DND-41 (cell line): ENCODE measurements around the gene P2RY11.

Experiments used
- ATAC-seq: fragments of 200-7000 bp; cut with Tn5 transposase; 3 replicates; pipeline ENCODE4 v1.9.1; 2021; ENCODE audit warnings: low read depth; ENCODE audit not compliant: insufficient read depth
- DNase-seq: peaks from one replicate; pipeline ENCODE4 v3.0.0-alpha.2; 2020
- H2AFZ ChIP-seq: 2 replicates; pipeline ENCODE4 v1.6.0; 2012; ENCODE audit warnings: low read depth, low read length
- H3K27ac ChIP-seq: 2 replicates; pipeline ENCODE4 v1.5.1; 2012; ENCODE audit warnings: low read length, inconsistent platforms
- H3K27me3 ChIP-seq: fragments of 200-600 bp; sonication (generic); 2 replicates; pipeline ENCODE4 v1.6.0; 2012; ENCODE audit warnings: low read length, mild to moderate bottlenecking, inconsistent platforms; ENCODE audit not compliant: insufficient read depth, poor library complexity
- H3K36me3 ChIP-seq: 2 replicates; pipeline ENCODE4 v1.5.1; 2012; ENCODE audit warnings: low read length, inconsistent platforms; ENCODE audit not compliant: insufficient read depth
- H3K4me1 ChIP-seq: 2 replicates; pipeline ENCODE4 v1.5.1; 2012; ENCODE audit warnings: mild to moderate bottlenecking, low read length; ENCODE audit not compliant: insufficient read depth
- H3K4me2 ChIP-seq: 2 replicates; pipeline ENCODE4 v1.6.0; 2012; ENCODE audit warnings: mild to moderate bottlenecking, moderate library complexity, low read length, inconsistent platforms; ENCODE audit not compliant: insufficient read depth
- H3K4me3 ChIP-seq, 2 experiments: fragments of 200-600 bp in 1 of 2; shearing (Covaris generic) in 1 of 2; 2 replicates each; pipeline ENCODE4 v1.5.1; 2012 to 2016; ENCODE audit warnings: inconsistent platforms in 2 of 2, low read length in 2 of 2, mild to moderate bottlenecking in 2 of 2, low read depth in 1 of 2, moderate library complexity in 1 of 2
- H3K79me2 ChIP-seq: 2 replicates; pipeline ENCODE4 v1.6.0; 2012; ENCODE audit warnings: low read length, inconsistent platforms; ENCODE audit not compliant: insufficient read depth
- H3K9ac ChIP-seq: 2 replicates; pipeline ENCODE4 v1.6.0; 2012; ENCODE audit warnings: low read depth, mild to moderate bottlenecking, inconsistent platforms, low read length, moderate library complexity
- H3K9me3 ChIP-seq: 2 replicates; pipeline ENCODE4 v1.5.1; 2012; ENCODE audit warnings: low read length, moderate library complexity, mild to moderate bottlenecking, inconsistent platforms; ENCODE audit not compliant: insufficient read depth, severe bottlenecking
- H4K20me1 ChIP-seq: 2 replicates; pipeline ENCODE4 v1.6.0; 2012; ENCODE audit warnings: low read length; ENCODE audit not compliant: insufficient read depth
- EZH2 ChIP-seq: IDR thresholded peaks from 3 replicates; pipeline ENCODE4 v1.6.1; 2012; ENCODE audit warnings: borderline replicate concordance, low read depth, mild to moderate bottlenecking, moderate library complexity, low read length, inconsistent platforms; ENCODE audit not compliant: severe bottlenecking
- TF ChIP-seq, protein P1 (sequence below): IDR thresholded peaks from 2 replicates; pipeline ENCODE4 v1.5.1; 2012; ENCODE audit warnings: borderline replicate concordance, low read length, moderate library complexity, mild to moderate bottlenecking; ENCODE audit not compliant: poor library complexity, severe bottlenecking; ENCODE audit errors: extremely low read depth

P2RY11 gene

DNA sequence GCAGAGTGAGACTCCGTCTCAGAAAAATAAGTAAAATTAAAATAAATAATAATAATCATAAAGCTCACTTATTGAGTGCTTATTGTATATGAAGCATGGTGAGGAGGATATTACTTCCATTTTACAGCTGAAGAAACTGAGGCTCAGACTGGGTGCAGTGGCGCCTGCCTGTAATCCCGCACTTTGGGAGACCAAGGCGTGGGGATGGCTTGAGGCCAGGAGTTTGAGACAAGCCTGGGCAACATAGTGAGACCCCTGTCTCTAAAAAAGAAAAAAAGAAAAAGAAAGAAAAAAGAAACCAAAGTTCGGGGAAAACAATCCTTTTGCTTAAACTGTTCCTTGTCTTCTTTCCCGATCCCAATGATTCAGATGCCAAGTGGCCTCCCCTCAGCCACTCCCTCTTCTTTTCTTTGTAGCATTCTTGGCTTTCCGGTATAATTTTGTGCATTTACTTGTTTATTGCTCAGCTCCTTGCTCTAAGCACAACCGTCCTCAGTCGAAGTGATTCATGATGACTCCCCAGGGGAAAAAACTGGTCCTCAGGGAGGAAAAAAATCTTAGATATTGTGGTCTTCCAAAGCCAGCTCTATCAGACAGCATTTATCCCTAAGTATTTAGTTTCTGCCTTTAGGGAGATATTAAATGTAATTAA is 9.2 kb downstream of the P2RY11 start:
- Histone ChIP-seq H2AFZ (no peak overlapping the region), H3K4me3 (no peak overlapping the region), H3K4me1 (peaks cover 20% of the 10 kb centered on the region), H4K20me1 (peaks cover 32% of the 10 kb centered on the region), H3K9me3 (no peaks in the 10 kb centered on the region), H3K9ac (no peak overlapping the region), H3K4me2 (no peak overlapping the region), H3K79me2 (peaks cover 27% of the 10 kb centered on the region), H3K36me3 (peaks cover 40% of the 10 kb centered on the region), H3K27ac (no peak overlapping the region), H3K27me3 (no peaks in the 10 kb centered on the region)
- ATAC-seq: no peak
- TF ChIP-seq EZH2: no peak
- TF ChIP-seq, protein P1, sequence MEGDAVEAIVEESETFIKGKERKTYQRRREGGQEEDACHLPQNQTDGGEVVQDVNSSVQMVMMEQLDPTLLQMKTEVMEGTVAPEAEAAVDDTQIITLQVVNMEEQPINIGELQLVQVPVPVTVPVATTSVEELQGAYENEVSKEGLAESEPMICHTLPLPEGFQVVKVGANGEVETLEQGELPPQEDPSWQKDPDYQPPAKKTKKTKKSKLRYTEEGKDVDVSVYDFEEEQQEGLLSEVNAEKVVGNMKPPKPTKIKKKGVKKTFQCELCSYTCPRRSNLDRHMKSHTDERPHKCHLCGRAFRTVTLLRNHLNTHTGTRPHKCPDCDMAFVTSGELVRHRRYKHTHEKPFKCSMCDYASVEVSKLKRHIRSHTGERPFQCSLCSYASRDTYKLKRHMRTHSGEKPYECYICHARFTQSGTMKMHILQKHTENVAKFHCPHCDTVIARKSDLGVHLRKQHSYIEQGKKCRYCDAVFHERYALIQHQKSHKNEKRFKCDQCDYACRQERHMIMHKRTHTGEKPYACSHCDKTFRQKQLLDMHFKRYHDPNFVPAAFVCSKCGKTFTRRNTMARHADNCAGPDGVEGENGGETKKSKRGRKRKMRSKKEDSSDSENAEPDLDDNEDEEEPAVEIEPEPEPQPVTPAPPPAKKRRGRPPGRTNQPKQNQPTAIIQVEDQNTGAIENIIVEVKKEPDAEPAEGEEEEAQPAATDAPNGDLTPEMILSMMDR: no peak
- no peak for DNase-seq

DNA sequence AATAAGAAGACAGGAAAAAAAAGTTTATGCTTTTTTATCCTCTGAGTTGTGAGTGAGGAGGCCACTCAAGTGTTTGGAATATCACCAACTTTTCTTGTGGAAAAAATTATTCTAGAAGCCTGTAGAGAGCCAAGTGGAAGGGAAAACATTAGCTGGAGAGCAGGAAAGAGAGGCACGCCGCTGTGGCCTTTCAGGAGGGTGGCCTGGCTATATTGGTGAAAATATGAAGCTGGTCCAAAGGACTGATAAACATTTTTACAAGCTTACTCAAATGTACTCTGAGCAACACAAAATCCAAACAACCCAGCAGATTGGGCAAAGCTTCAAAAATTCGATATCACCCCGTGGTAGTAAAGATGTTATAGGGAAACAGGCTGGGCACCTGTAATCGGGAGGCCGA is 10.6 kb downstream of the P2RY11 start:
- Histone ChIP-seq H3K9ac (no peak overlapping the region), H3K27me3 (no peaks in the 10 kb centered on the region), H3K4me3 (no peak overlapping the region), H3K36me3 (peaks cover 36% of the 10 kb centered on the region), H3K79me2 (peaks cover 27% of the 10 kb centered on the region), H3K4me2 (no peak overlapping the region), H2AFZ (no peak overlapping the region), H4K20me1 (peaks cover 19% of the 10 kb centered on the region), H3K4me1 (peaks cover 19% of the 10 kb centered on the region), H3K9me3 (no peaks in the 10 kb centered on the region), H3K27ac (no peak overlapping the region)
- TF ChIP-seq, protein P1: no peak
- TF ChIP-seq EZH2: no peak
- no peak for DNase-seq
- ATAC-seq: no peak

DNA sequence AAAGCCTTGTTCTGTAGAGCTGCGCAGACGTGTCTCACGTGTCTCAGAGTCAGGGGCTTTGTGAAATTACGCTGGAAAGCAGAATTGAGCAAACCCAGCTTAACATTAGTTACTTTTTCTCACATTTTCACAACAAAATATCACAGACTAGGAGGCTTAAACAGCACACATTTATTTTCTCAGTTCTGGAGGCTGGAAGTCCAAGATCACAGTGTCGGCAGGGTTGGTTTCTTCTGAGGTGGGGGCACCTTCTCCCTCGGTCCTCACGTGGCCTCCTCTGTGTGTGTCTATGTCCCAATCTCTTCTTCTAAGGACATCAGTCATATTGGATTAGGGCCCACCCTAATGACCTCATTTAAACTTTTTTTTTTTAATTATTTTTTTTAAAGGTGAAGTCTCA is 12.9 kb downstream of the P2RY11 start:
- H3K4me1 ChIP-seq: peaks cover 3% of the 10 kb centered on the region
- H3K27me3 ChIP-seq: no peaks in the 10 kb centered on the region
- H2AFZ ChIP-seq: no peak overlapping the region
- no peak overlapping the region for H3K4me3 ChIP-seq
- peaks cover 5% of the 10 kb centered on the region; the same call in 1 of the 2 replicates for H4K20me1 ChIP-seq
- H3K79me2 ChIP-seq: peaks cover 3% of the 10 kb centered on the region
- ATAC-seq (no peak), DNase-seq (no peak)
- H3K27ac ChIP-seq: no peak overlapping the region
- peaks cover 38% of the 10 kb centered on the region for H3K36me3 ChIP-seq
- H3K9ac ChIP-seq: no peak overlapping the region
- H3K9me3 ChIP-seq: no peaks in the 10 kb centered on the region
- no peak overlapping the region for H3K4me2 ChIP-seq
- TF ChIP-seq, protein P1: no peak
- TF ChIP-seq EZH2: no peak

DNA sequence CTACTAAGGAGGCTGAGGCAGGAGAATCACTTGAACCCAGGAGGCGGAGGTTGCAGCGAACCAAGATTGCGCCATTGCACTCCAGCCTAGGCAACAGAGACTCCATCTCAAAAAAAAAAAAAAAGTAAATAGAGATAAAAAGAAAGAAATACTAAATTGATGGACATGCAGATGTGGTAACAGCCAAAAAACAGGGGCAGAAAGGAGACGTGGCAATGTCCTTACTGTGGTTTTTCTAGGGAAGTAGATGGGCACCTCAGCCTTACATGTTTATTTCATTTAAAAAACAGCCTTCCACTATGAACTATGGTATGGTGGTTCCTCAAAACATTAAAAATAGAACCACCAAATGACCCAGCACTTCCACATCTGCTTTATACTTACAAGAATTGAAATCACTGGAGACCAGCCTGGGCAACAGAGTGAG is 14.7 kb downstream of the P2RY11 start:
- H4K20me1 ChIP-seq: peaks cover 8% of the 10 kb centered on the region; the same call in 1 of the 2 replicates

More for the DNA sequence above, 14.7 kb downstream of the P2RY11 start:
- H2AFZ ChIP-seq: no peak overlapping the region
- H3K79me2 ChIP-seq: no peaks in the 10 kb centered on the region
- no peaks in the 10 kb centered on the region for H3K27me3 ChIP-seq
- no peak overlapping the region for H3K9ac ChIP-seq
- no peak for DNase-seq
- H3K27ac ChIP-seq: no peak overlapping the region
- no peak overlapping the region for H3K4me2 ChIP-seq
- no peaks in the 10 kb centered on the region for H3K4me1 ChIP-seq
- ATAC-seq: no peak
- H3K36me3 ChIP-seq: peaks cover 53% of the 10 kb centered on the region
- H3K4me3 ChIP-seq: no peak overlapping the region
- H3K9me3 ChIP-seq: no peaks in the 10 kb centered on the region
- TF ChIP-seq, protein P1: no peak
- TF ChIP-seq EZH2: no peak
